NCI-H1092 (cell line): Measurements from ENCODE around the gene RPS6KB2.
"Not testable (repeated sequence)": the region's sequence is repeated elsewhere in the genome, so short reads cannot be mapped to it uniquely, and the experiment has no call there.

Experiments
- DNase-seq: peaks from one replicate; lab custom pipeline; 2025; lab: John Stamatoyannopoulos, UW

RPS6KB2 gene

DNA sequence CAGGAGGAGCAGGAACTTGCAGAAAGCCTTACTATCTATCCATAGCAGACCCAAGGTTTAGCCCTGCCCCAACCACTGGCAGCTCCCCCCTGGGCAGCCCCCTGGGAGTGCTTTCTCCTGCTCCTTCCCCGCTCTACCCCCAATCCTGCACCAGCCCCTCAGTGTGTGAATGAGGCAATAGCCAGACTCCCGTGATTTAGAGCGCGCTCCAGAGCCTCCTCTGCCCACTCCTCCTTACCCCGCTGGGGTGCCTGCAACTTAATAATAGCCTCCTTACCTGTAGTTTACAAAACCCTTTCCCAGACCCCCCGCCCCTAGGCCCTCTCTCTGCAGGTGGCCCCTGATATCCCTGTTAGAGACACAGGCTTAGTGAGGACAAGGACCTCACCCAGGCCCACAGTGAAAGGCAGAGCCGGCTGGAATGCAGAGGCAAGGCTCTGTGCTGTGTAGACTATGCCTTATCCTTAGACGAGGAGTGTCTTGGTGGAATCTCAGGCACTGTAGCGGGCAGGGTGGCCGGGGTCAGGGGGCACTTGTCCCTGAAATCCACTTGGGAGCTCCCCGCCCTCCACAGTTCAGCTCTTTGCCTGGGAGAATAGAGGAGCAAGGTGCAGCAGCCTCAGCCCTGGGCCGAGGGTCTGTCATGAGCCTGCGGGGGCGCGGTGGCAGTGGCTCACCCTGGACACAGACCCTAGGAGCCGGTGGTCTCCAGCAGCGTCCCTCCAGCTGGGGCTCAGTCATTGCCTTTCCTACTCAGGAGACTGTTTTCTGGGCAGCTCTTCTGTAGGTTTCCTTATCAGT, 17.1 kb upstream of the RPS6KB2 start:
- DNase-seq, result no peak

DNA sequence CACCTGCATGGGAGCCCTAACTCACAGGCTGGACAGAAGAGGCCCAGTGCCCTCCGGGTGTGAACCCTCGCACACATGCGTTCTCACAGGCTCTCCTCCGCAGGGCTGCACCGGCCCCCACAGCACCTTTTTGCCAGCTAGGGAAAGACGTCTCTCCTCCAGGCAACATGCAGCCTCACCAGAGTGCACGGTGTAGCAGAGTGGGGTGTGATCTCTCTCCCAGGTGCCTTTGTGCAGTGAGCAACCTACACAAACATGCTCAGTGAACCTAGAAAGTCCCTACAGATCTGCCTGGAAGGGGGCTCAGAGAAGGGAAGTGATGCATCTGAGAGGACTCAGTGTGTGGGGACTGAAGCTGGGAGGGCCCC, 16.5 kb upstream of the RPS6KB2 start:
- no peak for DNase-seq

DNA sequence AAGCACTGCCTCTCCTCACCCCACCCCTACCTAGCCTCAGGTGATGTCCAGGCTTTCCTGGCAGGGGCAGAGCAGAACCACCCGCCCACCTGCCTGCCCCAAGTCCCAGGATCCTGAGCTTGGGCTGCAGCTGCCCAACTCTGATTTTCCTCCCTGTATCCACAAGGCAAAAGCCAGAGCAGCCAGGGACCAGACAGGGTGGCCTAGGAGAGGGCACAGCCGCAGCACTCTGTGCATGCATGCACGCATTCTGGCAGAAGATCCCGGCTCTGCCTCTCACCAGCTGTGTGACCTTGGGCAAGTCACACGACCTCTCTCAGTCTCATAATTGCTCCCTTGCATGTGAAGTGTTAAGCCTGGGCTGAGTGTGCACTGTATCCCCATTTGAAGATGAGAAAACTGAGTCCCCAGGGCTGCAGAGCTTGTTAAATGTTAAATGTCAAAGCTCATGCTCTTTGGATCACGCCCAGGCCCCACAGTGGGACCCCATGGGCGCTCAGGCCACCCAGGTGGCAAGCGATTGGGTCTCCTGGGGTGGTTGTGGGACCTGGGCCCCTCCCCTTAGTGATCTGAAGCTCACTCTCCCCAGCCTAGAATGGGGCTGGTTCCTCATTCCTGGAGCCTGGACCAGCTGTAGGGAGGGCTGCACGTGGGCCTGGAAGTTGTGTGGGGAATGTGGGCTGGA, 15.7 kb upstream of the RPS6KB2 start:
- DNase-seq, result no peak

DNA sequence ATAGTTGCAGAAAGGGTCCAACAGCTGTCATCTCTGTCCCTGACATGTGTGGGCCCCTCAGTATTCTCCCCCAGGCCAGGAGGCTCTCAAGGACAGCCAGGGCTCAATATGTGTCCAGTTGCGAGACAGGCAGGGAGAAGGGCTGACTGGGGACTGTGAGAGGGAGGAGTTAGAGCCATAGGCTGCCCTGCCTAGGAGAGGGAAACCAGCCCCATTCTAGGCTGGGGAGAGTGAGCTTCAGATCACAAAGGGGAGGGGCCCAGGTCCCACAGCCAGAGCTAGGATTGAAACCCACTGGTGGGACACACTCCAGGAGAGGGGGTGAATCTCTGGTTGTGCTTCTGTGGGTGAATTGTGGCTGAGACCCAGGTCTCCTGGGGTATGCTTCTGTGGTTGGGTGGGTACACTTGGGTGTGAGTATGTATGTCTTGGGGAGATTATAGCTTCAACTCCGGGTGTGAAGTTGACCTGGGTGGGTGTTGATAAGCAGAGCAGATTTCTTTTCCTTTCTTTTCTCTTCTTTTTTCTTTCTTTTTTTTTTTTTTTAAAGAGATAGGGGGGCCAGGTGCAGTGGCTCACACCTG, 14.9 kb upstream of the RPS6KB2 start:
- DNase-seq, result no peak

DNA sequence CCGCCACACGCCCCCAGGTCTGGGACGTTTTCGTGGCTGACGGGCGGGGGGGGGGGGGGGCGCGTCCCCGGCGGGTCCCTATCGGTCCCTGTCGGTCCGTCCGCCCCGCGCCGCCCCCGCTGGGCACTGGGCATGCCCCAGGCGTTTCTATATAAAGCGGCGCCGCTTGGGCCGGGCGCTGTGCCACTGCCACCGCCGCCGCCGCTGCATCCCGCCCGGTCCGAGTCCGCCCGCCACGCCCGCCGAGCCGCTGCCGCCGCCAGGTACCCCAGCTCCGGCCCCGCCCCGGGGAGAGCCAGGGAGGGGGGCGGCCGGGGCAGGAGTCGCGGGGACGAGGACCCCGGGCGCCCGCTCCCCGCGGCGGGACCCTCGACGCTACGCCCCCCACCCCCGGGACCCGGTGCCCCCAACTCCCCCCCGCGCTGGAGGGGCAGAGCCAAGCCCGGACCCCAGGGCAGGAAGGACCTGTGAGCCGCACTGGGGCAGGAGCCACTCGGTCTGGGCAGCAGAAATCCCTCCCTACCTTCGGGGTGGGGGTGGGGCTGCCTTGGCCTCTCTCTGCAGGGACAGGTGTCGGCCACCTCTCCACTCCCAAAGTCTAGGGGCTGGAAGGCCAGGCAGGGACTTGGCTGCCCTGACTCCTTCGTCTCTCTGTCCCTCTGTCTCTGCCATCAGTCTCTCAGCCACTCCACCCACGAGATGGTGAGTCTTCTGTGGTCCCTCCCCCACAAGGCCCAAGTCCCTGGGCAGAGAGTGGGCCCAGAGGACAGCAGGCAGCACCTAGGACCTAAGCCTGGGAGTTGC, 12.6 kb upstream of the RPS6KB2 start, which contains the start of gene CARNS1:
Gene CARNS1 (plus strand): TSS at position 178 of the 804 bp plus-strand sequence. CDS start 522 bp downstream, at position 700.
- DNase-seq, result no peak

DNA sequence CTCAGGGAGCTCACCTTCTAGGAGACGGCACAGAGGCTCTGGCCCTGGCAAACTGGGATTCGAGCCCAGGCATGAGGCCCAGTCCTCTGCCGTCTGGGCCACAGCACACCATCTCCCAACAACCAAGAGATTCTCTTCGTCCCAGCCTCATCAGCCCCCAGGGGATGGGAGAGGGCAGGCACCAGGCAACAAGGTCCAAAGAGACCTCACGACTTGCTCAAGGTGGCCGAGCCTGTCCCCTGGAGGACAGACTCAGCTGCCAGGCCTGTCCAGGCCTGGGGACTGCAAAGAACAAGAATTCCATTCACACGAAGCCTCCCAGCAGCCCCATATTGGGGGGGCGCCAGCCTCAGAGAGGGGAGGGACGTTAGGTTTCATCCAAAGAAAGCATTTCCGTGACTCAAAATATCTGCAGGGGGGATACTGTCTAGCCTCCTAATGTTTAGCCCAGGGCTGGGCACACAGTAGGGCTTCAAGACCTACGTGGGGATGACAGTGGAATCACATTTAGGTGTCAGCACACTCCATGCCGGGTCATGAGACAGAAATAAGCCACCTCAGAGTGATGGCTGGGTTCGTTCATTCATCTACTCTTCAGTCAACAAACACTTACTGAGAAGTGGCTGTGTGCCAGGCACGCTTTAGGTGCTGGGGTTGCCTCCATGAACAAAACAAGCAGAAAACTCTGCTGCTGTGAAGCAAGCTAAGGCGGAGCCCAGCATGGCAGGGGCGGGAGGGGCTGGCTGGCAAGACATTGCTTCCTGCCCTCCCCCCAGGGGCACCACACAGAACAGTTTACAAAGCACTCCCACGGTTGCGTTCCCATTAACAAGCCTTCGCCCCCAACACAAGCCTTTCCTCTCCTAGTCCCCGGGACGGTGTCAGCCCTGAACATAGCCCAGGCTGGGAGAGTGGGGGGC, 11.6 kb upstream of the RPS6KB2 start:
- DNase-seq, result no peak

- no peak for DNase-seq
These were observed 10.9 kb upstream of the RPS6KB2 start for GRCh38 chr11:67417425-67417824.

- no peak for DNase-seq
These were observed 9.6 kb upstream of the RPS6KB2 start for GRCh38 chr11:67418476-67419281.

DNA sequence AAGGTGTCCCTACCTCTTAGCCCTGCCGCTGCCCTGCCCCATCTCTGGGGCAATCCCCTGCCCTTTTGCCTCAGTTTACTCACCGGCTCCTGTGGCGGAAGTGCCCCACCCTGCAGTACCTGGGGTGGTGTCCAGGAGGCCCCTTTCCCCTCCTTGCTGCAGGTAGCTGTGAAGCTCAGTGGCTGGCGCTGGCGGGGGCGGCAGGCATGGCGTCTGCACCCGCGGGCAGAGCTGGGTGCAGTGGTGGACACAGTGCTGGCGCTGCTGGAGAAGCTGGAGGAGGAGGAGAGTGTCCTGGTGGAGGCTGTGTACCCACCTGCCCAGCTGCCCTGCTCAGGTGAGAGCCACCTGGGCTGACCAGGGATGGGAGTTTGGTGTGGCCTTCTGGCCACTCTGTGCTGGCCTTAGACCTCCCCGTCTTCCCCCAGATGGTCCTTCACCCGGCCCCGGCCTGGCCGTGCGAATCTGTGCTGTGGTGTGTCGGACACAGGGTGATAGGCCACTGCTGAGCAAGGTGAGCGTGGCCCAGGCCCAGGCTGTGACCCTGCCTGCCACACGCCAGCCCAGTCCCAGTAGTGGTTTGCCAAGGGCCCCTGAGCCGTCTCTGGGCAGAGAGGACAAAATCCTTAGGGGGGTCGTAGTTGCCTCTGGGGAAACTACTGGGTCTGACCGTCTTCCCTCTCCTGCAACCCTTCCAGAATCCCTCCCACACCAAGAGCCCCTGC, 8.8 kb upstream of the RPS6KB2 start:
- no peak for DNase-seq

GRCh38 chr11:67420147-67420645, 8.1 kb upstream of the RPS6KB2 start:
- no peak for DNase-seq

DNA sequence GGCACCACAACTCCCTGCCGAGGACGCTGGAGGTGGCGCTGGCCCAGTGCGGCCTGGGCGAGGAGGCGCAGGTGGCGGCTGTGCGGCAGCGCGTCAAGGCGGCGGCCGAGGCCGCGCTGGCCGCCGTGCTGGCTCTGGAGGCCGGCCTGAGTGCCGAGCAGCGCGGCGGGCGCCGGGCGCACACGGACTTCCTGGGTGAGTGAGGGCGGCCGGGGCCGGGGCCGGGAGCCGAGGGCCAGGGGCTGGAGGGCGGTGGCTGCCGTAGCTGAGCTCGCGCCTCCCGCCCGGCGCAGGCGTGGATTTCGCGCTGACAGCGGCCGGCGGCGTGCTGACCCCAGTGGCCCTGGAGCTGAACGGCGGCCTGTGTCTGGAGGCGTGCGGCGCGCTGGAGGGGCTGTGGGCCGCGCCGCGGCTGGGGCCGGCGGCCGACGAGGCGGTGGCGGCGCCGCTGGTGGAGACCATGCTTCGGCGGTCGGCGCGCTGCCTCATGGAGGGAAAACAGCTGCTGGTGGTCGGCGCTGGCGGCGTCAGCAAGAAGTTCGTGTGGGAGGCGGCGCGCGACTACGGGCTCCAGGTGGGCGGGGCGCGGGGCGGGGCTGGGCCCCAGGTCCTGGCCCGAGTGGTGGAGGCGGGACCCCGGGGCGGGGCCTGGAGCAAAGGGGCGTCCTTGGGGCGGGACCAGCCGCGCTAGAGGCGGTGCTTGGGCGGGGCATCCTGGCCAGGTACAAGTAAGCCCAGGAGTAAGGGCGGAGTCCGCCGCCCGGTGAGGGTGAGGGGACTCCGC, 7.5 kb upstream of the RPS6KB2 start:
- DNase-seq, result peak; percentile 91

- no peak for DNase-seq
These were observed 6.8 kb upstream of the RPS6KB2 start for GRCh38 chr11:67421430-67422031.

- DNase-seq, result no peak
These were observed 5.4 kb upstream of the RPS6KB2 start for GRCh38 chr11:67422891-67423290.

DNA sequence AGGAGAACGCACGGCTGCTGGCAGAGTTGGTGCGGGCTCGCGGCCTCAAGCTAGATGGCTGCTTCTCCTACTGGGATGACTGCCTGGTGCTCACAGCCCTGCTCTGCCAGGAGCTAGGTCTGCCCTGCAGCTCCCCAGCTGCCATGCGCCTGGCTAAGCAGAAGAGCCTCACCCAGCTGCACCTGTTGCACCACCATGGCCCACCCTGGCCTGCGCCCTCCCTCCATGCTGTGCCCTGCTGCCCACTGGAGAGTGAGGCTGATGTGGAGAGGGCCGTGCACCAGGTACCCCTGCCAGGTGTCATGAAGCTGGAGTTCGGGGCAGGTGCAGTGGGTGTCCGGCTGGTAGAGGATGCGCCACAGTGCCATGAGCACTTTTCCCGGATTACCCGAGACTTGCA, 4.8 kb upstream of the RPS6KB2 start:
- DNase-seq, result no peak

GRCh38 chr11:67423891-67424613, 4.2 kb upstream of the RPS6KB2 start:
- no peak for DNase-seq

DNA sequence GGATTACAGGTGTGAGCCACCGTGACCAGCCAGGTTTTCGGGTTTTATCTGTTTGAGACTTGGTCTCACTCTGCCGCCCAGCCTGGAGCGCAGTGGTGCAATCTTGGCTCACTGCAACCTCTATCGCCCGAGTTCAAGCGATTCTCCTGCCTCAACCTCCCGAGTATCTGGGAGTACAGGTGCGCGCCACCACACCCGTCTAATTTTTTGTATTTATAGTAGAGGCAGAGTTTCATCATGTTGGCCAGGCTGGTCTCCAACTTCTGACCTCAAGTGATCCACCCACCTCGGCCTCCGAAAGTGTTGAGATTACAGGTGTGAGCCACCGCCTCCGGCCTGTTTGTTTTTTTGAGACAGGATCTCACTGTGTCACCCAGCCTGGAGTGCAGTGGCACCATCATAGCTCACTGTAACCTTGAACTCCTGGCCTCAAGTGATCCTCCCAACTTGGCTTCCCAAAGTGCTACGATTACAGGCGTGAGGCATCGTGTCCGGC, 882 bp upstream of the RPS6KB2 start:
- DNase-seq, result not testable (repeated sequence)

DNA sequence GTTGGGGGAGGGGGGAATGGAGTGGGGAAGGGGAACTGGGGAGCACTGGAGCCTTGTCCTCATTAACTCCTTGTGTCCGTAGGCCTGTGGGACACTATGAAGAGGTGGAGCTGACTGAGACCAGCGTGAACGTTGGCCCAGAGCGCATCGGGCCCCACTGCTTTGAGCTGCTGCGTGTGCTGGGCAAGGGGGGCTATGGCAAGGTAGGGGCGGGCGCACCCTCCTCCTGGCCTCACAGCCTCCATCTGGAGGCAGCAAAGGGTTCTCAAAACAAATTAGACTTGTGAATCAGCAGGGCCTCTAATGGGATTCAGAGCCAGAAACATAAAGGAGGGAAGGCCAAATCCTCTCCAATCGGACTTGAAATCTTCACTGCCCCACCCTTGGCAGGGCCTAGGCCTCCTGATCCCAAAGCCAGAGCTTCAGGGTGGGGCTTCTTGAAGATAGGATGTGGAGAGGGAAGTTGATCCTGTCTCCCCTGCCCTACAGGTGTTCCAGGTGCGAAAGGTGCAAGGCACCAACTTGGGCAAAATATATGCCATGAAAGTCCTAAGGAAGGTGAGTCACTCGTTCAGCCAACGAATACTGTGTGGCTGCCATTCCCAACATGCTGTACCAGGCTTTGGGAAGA, 859 bp downstream of the RPS6KB2 start:
- DNase-seq, result no peak
